HG03565 (cell line): ENCODE results near the gene PRR20G.
"Not testable (repeated sequence)": the region's sequence is repeated elsewhere in the genome, so short reads cannot be mapped to it uniquely, and the experiment has no call there.

ENCODE experiments used
- ATAC-seq: cut with Tn5 transposase; IDR thresholded peaks from one replicate; pipeline ENCODE4 v1.9.1; 2021; ENCODE audit warnings: mild to moderate bottlenecking, moderate library complexity; ENCODE audit not compliant: unreplicated experiment

PRR20G gene

DNA sequence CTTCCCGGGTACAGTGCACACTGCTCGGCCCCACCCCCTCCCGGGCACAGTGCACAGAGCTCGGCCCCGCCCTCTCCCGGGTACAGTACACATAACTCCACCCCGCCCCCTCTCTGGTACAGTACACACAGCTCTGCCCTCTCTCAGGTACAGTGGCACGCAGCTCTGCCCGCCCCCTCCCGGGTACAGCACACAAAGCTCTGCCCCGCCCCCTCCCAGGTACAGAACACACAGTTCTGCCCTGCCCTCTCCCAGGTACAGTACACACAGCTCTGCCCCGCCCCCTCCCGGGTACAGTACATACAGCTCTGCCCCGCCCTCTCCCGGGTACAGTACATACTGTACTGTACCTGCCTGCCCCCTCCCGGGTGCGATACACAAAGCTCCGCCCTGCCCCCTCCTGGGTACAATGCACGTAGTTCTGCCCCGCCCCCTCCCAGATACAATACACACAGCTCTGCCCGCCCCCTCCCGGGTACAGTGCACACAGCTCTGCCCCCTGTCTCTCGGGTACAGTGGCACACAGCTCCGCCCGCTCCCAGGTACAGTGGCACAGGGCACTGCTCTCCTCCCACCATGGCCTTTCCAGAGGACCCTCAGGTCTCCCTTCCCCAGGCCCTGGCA is 16.4 kb upstream of the PRR20G start:
- ATAC-seq, result no peak

- no peak for ATAC-seq
These were observed 11.4 kb upstream of the PRR20G start for GRCh38 chr3:127299276-127299675.

- no peak for ATAC-seq
These were observed 9.1 kb upstream of the PRR20G start for GRCh38 chr3:127296959-127297358.

DNA sequence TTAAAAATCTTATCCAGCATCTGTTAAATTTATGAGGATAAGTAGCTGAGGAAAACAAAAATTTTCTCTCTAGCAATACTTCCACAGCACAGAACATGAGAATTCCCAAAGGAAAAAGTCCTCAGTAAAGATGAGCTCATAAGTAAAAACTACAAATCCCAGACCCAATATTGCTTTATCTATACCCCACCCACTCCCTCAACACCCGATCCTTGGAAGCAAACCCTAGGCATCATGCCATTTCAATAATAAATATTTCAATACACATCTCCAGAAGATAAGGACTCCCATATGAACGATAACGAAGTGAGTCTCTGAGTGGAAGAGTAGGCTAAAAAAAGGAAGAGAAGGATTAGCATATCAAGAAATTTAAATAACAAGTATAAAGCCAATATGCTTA is 8.3 kb upstream of the PRR20G start:
- ATAC-seq, result no peak

DNA sequence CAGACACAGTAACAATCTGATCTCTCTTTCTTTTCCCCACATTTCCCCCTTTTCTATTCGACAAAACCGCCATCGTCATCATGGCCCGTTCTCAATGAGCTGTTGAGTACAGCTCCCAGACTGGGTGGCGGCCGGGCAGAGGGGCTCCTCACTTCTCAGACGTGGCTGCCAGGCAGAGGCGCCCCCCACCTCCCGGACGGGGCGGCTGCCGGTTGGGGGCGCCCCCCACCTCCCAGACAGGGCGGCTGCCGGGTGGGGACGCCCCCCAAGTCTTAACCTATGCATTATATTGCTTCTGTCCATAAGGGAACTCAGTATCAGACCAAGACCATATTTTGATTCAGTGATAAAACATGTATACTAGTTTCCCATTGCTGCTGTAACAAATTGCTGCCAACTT is 5.8 kb upstream of the PRR20G start:
- not testable (repeated sequence) for ATAC-seq

DNA sequence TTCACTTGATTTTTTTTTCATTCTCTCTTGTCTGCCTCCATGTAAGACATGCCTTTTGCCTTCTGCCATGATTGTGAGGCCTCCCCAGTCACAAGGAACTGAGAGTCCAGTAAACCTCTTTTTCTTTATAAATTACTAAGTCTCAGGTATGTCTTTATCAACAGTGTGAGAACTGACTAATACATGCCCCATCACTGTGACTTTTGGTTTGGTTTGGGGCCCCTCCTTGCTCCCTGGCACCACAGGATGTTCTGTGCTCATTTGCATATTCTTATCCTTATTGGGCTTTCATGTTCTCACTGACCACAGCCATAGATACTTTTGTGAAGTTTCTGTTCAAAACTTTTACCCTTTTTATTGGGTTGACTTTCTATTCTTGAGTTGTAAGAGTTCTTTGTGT is 3.8 kb upstream of the PRR20G start:
- ATAC-seq, result no peak

DNA sequence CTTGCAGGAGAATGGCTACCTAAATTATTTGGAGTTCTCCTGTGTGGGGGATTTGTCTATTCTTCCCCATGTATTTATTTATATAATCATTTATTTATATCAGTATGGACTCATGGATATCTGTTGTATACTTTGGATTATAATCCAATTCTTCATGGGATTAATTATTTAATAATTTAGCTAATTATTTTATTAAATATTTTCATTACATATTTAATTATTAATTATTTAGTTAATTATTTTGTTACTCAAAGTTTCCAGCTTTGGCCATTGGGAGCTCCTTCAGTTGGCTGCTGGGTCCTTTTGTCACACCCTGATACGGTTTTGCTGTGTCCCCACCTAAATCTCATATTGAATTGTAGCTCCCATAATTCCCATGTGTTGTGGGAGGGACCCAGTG is 3.3 kb upstream of the PRR20G start:
- no peak for ATAC-seq

- ATAC-seq, result no peak
These were observed 2.1 kb upstream of the PRR20G start for GRCh38 chr3:127289706-127290575.

DNA sequence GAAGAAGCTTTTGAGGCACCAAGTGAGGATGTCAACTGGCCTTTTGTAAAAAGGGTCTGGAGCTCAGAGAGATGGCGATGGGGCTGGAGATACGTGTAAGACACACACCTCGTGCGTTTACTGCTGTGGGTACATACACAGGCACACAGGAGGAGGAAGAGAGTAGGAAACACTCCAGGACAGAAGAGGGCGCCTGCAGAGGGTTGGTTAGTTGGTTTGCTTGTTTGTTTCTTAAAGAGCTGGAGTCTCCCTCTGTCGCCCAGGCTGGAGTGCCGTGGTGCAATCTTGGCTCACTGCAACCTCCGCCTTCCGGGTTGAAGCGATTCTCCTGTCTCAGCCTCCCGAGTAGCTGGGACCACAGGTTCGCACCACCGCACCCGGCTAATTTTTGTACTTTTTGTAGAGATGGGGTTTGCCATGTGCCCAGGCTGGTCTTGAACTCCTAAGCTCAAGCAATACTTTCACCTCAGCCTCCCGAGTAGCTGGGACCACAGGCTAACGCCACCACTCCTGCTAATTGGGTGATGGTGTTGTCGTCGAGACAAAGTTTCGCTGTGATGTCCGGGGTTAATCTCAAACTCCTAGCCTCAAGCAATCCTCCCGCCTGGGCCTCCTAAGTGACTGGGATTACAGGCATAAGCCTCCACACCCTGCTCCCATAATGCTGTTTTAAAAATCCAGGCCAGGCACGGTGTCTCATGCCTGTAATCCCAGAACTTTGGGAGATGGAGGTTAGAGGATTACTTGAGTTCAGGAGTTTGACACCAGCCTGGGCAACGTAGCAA is 1.3 kb upstream of the PRR20G start:
- no peak for ATAC-seq

DNA sequence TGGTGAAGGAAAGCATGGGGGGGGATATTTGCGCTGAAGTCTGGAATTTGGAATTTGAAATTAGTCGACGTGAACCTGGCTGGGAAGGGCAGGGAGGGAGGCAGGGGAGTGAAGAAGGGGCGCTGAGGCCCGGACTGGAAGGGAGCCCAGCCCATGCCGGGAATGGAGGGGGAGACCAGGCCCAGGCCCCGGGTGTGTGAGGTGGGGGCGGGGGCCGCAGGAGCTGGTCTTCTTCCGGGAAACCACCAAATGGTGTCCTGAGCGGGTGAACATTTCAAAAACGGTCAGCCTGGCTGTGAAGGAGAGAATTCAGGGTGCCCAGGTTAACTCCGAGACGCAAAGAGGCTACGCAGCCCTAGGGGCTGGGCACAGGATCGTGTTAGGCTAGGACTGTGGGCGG is 497 bp upstream of the PRR20G start:
- no peak for ATAC-seq

DNA sequence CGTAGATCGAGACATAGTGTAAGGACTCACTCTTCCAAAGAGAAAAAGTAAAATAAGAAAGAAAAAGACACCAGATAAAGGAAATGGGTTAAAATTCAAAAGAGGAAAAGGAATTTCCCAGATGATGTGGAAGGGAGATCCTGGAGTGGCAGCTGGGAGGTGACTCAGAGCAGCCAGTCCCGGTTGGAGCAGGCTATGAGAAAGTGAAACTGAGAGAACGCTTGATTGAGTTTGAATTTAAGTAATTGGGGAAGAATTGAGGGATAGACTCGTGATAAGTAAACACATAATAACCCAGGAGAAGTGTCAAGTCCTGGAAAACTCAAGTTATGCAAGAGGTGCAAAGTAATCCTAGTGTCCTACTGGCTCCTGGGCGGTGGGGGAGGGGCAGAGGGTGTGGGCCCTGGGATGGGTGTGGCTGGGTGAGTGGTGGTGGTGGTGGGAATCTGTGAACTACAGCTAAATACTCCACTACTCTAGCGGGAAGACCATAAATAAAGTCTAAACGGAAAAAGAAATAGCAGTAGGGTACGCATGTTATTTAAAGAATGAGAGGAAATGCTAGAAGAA is 1.2 kb downstream of the PRR20G start:
- no peak for ATAC-seq

DNA sequence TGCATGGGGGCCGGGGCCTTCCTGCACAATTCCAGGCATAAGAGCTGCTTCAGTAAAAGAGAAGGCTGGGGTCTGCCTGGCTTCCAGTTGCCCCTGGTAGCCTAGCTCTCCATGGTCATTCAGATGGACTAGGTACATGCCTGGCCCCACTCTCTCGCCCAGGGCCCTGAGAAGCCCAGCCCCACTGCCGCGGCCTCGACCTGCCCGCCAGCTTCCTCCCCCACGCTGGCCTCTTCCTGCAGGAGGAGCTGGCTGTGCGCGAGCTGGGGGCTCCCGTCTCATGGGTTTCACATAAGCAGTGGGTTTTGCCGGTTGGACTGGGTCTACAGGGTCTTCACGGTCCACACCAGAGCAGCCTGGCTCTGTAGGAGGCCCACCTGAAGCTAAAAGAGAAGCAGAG is 3.6 kb downstream of the PRR20G start:
- ATAC-seq, result no peak

- ATAC-seq, result no peak
These were observed 10.3 kb downstream of the PRR20G start for GRCh38 chr3:127277561-127277960.

- ATAC-seq, result no peak
These were observed 10.9 kb downstream of the PRR20G start for GRCh38 chr3:127276995-127277394.

DNA sequence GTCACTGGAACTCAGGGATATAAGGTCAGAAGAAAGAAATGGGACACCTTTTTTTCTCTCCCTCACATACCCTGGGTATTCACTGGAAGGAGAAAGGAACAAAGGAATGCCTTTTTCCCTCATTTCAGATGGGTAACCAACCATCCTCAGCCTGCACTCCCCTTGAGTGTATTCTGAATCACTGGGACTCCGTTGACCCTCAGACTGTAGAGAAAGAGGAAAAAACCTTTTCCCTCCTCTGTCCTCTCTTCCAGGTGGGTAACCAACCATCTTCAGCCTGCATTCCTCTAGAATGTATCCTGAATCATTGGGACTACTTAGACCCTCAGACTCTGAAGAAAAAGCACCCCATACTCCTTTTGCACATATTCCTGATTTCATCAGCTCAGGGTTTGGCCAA is 11.4 kb downstream of the PRR20G start:
- no peak for ATAC-seq

- no peak for ATAC-seq
These were observed 12.5 kb downstream of the PRR20G start for GRCh38 chr3:127275287-127275781.

DNA sequence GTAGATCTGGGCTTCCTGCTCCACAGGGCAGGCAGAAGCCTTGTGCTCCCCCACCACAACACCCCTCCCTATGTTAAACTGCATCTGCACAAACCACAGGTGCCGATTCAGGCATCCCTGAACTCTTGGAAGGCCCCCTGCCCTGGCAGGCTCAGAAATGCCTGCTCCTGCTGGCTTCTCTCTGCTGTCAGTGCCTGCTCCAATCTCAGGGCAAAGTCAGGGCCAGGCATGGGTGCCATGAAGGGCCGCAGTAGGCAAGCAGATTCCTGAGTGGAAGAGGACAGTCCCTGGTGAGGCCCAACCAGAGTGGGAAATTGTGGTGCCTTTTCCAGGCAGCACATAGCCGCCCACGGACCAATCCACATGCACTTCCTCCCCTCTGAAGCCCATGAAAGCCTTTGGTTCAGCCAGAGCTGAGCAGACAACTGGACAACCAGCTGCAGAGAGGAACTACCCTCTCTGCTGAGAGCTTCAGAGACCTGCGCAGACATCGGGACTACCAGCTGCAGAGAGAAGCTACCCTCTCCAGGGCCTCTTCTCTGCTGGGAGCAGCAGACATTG is 13.6 kb downstream of the PRR20G start:
- no peak for ATAC-seq

DNA sequence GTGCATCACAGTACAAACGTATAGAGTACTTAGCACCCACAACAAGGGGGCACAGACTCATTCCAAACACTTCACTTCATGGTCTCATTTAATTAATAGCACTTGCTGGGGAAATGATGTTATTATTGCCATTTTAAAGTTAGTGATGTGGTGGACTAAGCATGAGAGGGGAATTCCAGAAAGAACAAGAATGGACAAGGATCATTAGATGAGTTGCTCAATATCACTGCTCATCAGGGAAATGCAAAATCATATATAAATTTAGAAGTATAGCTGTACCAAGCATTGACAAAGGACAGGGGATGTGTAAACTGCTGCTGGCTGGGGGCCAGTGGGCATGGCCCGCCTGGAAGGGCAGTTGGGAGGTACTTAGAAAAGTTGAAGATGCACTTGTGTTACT is 14.6 kb downstream of the PRR20G start:
- ATAC-seq, result no peak

DNA sequence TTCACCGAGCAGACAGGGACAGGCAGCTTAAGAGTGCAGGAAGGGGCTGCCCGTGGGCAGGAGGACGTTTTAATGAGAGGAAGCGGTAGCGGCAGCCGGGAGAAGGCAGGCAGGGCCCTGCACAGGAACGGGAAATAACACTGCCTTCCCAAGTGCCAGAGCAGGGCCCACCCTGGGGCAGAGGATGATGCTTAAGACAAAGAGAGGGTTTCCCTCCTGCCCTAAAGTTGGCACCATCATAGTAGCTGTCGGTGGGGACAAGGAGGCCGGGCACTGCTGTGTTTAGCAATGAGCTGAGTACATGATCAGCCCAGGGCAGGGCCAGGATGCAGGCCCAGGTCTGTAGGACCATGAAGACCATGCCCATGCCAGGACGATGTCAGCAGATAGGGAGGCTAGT is 21.7 kb downstream of the PRR20G start:
- no peak for ATAC-seq

DNA sequence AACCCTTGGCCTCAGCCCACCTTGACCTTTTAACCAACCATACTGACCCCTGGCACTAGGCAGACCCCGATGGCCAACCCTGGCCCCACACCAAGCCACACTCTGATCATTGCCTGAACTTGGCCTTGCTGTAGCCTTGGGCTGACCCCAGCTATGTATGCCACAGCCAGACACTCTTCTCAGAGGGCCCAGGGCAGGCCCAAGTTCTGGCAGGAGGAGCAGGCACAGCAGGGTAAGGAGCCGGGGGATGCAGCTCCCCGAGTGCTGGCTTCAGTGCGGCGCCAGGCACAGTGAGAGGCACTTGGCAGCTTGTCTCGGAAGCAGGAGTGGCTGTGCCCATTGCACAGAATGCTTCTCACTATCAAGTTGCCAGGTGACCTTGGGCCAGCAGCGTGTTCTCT is 22.3 kb downstream of the PRR20G start:
- ATAC-seq, result no peak
